ENCODE results near the gene RIMBP2. TPM values are rescaled to one million over a fixed set of nuclear protein-coding genes. Genes with fewer than 3 reads are reported as not detected.

Gene RIMBP2
- total RNA-seq, 1 experiment from 2014 or later = 2.1 TPM

GRCh38 chr12:130465626-130466025 lies 250.5 kb downstream of the RIMBP2 start:
- Histone ChIP-seq H3K36me3 (replicated peaks; ENCODE audit: control insufficient read depth, insufficient read depth, low read length) (no peaks in the 10 kb centered on the region), H3K27me3 (ENCODE audit: control insufficient read depth, insufficient read depth, low read length) (no peaks in the 10 kb centered on the region)

GRCh38 chr12:130465046-130465445 lies 251.1 kb downstream of the RIMBP2 start:
- Histone ChIP-seq H3K36me3 (replicated peaks; ENCODE audit: control insufficient read depth, insufficient read depth, low read length) (no peaks in the 10 kb centered on the region), H3K27me3 (ENCODE audit: control insufficient read depth, insufficient read depth, low read length) (no peaks in the 10 kb centered on the region), H3K4me3 (ENCODE audit: insufficient read depth, low read depth, low read length) (no peak overlapping the region)
- DNase-seq = no peak

More at GRCh38 chr12:130465626-130466025, 250.5 kb downstream of the RIMBP2 start:
- no peak overlapping the region for H3K4me3 ChIP-seq (ENCODE audit: insufficient read depth, low read depth, low read length)
- no peak for DNase-seq

GRCh38 chr12:130463818-130464670 lies 252.1 kb downstream of the RIMBP2 start:
- no peaks in the 10 kb centered on the region for H3K36me3 ChIP-seq (replicated peaks; ENCODE audit: control insufficient read depth, insufficient read depth, low read length)
- no peak overlapping the region for H3K4me3 ChIP-seq (ENCODE audit: insufficient read depth, low read depth, low read length)
- H3K27me3 ChIP-seq (ENCODE audit: control insufficient read depth, insufficient read depth, low read length) = no peaks in the 10 kb centered on the region
- no peak for DNase-seq

- no peaks in the 10 kb centered on the region for H3K36me3 ChIP-seq (replicated peaks; ENCODE audit: control insufficient read depth, insufficient read depth, low read length)
- no peaks in the 10 kb centered on the region for H3K27me3 ChIP-seq (ENCODE audit: control insufficient read depth, insufficient read depth, low read length)
- DNase-seq = no peak
- no peak overlapping the region for H3K4me3 ChIP-seq (ENCODE audit: insufficient read depth, low read depth, low read length)
Measured at GRCh38 chr12:130463275-130463658, 252.8 kb downstream of the RIMBP2 start.

- DNase-seq = no peak
- Histone ChIP-seq H3K27me3 (ENCODE audit: control insufficient read depth, insufficient read depth, low read length) (no peaks in the 10 kb centered on the region), H3K36me3 (replicated peaks; ENCODE audit: control insufficient read depth, insufficient read depth, low read length) (no peaks in the 10 kb centered on the region), H3K4me3 (ENCODE audit: insufficient read depth, low read depth, low read length) (no peak overlapping the region)
Measured at GRCh38 chr12:130462558-130463274, 253.4 kb downstream of the RIMBP2 start.

- no peak for DNase-seq
- H3K27me3 ChIP-seq (ENCODE audit: control insufficient read depth, insufficient read depth, low read length) = no peaks in the 10 kb centered on the region
- H3K36me3 ChIP-seq (replicated peaks; ENCODE audit: control insufficient read depth, insufficient read depth, low read length) = no peaks in the 10 kb centered on the region
- no peak overlapping the region for H3K4me3 ChIP-seq (ENCODE audit: insufficient read depth, low read depth, low read length)
Measured at GRCh38 chr12:130461839-130462557, 254.1 kb downstream of the RIMBP2 start.

GRCh38 chr12:130461447-130461815 lies 254.7 kb downstream of the RIMBP2 start:
- Histone ChIP-seq H3K4me3 (ENCODE audit: insufficient read depth, low read depth, low read length) (no peak overlapping the region), H3K27me3 (ENCODE audit: control insufficient read depth, insufficient read depth, low read length) (no peaks in the 10 kb centered on the region), H3K36me3 (replicated peaks; ENCODE audit: control insufficient read depth, insufficient read depth, low read length) (no peaks in the 10 kb centered on the region)
- no peak for DNase-seq

GRCh38 chr12:130460611-130461446 lies 255.3 kb downstream of the RIMBP2 start:
- no peak for DNase-seq
- Histone ChIP-seq H3K36me3 (replicated peaks; ENCODE audit: control insufficient read depth, insufficient read depth, low read length) (no peaks in the 10 kb centered on the region), H3K27me3 (ENCODE audit: control insufficient read depth, insufficient read depth, low read length) (no peaks in the 10 kb centered on the region), H3K4me3 (ENCODE audit: insufficient read depth, low read depth, low read length) (no peak overlapping the region)

- Histone ChIP-seq H3K27me3 (ENCODE audit: control insufficient read depth, insufficient read depth, low read length) (no peaks in the 10 kb centered on the region), H3K36me3 (replicated peaks; ENCODE audit: control insufficient read depth, insufficient read depth, low read length) (no peaks in the 10 kb centered on the region), H3K4me3 (ENCODE audit: insufficient read depth, low read depth, low read length) (no peak overlapping the region)
- no peak for DNase-seq
Measured at GRCh38 chr12:130459916-130460315, 256.2 kb downstream of the RIMBP2 start.

GRCh38 chr12:130458341-130458740 lies 257.8 kb downstream of the RIMBP2 start:
- no peaks in the 10 kb centered on the region for H3K36me3 ChIP-seq (replicated peaks; ENCODE audit: control insufficient read depth, insufficient read depth, low read length)
- DNase-seq = no peak
- no peak overlapping the region for H3K4me3 ChIP-seq (ENCODE audit: insufficient read depth, low read depth, low read length)
- no peaks in the 10 kb centered on the region for H3K27me3 ChIP-seq (ENCODE audit: control insufficient read depth, insufficient read depth, low read length)

- no peak for DNase-seq
- Histone ChIP-seq H3K27me3 (ENCODE audit: control insufficient read depth, insufficient read depth, low read length) (no peaks in the 10 kb centered on the region), H3K4me3 (ENCODE audit: insufficient read depth, low read depth, low read length) (no peak overlapping the region), H3K36me3 (replicated peaks; ENCODE audit: control insufficient read depth, insufficient read depth, low read length) (no peaks in the 10 kb centered on the region)
Measured at GRCh38 chr12:130457215-130457614, 258.9 kb downstream of the RIMBP2 start.

- H3K36me3 ChIP-seq (replicated peaks; ENCODE audit: control insufficient read depth, insufficient read depth, low read length) = no peaks in the 10 kb centered on the region
- no peak overlapping the region for H3K4me3 ChIP-seq (ENCODE audit: insufficient read depth, low read depth, low read length)
- no peaks in the 10 kb centered on the region for H3K27me3 ChIP-seq (ENCODE audit: control insufficient read depth, insufficient read depth, low read length)
- no peak for DNase-seq
Measured at GRCh38 chr12:130456375-130457199, 259.5 kb downstream of the RIMBP2 start.

- Histone ChIP-seq H3K4me3 (ENCODE audit: insufficient read depth, low read depth, low read length) (no peak overlapping the region), H3K27me3 (ENCODE audit: control insufficient read depth, insufficient read depth, low read length) (no peaks in the 10 kb centered on the region), H3K36me3 (replicated peaks; ENCODE audit: control insufficient read depth, insufficient read depth, low read length) (no peaks in the 10 kb centered on the region)
- no peak for DNase-seq
Measured at GRCh38 chr12:130455161-130455560, 260.9 kb downstream of the RIMBP2 start.
